Endothelial cell of umbilical vein (primary cell): ENCODE data around the gene AKT1.

Source experiments
- CTCF ChIP-seq, 2 donors: IDR thresholded peaks; 1 replicate in 1 of 2; 2 replicates in 1 of 2; pipeline ENCODE4 v1.5.1; 2011; ENCODE audit warnings: low read length in 2 of 2, mild to moderate bottlenecking in 2 of 2, moderate library complexity in 2 of 2, control low read depth in 1 of 2, inconsistent platforms in 1 of 2, low read depth in 1 of 2; ENCODE audit not compliant: insufficient read depth in 1 of 2; ENCODE audit errors: extremely low read depth in 1 of 2
- EZH2 ChIP-seq: IDR thresholded peaks from 2 replicates; pipeline ENCODE4 v1.6.1; 2012; ENCODE audit warnings: borderline replicate concordance, low read depth, mild to moderate bottlenecking, moderate library complexity, low read length, inconsistent platforms; ENCODE audit not compliant: severe bottlenecking
- FOS ChIP-seq: IDR thresholded peaks from 2 replicates; pipeline ENCODE4 v1.6.1; 2011; ENCODE audit warnings: mild to moderate bottlenecking, low read length, moderate library complexity, borderline replicate concordance; ENCODE audit not compliant: insufficient read depth
- GATA2 ChIP-seq: IDR thresholded peaks from 2 replicates; pipeline ENCODE4 v1.7.0; 2011; ENCODE audit warnings: low read depth, mild to moderate bottlenecking, moderate library complexity, mixed read lengths, low read length; ENCODE audit not compliant: insufficient read length, insufficient read depth
- JUN ChIP-seq: IDR thresholded peaks from 2 replicates; pipeline ENCODE4 v1.6.1; 2011; ENCODE audit warnings: borderline replicate concordance, low read depth; ENCODE audit not compliant: insufficient read length, insufficient read depth
- MAX ChIP-seq: IDR thresholded peaks from 2 replicates; pipeline ENCODE4 v1.6.1; 2011; ENCODE audit not compliant: insufficient read depth, insufficient read length
- MYC ChIP-seq: IDR thresholded peaks from one replicate; pipeline ENCODE4 v1.6.1; 2011; ENCODE audit warnings: mild to moderate bottlenecking, low read depth, low read length
- POLR2A ChIP-seq: IDR thresholded peaks from 2 replicates; pipeline ENCODE4 v1.6.1; 2012; ENCODE audit warnings: low read depth, mild to moderate bottlenecking, control low read depth, low read length
- POLR2AphosphoS5 ChIP-seq: IDR thresholded peaks from 2 replicates; pipeline ENCODE4 v1.6.1; 2012; ENCODE audit warnings: low read depth, mild to moderate bottlenecking, control low read depth, low read length, moderate library complexity; ENCODE audit not compliant: insufficient read depth

GRCh38 chr14:104818714-104819161, 23.2 kb upstream of the AKT1 start:
- no peak for TF ChIP-seq EZH2
- no peak for TF ChIP-seq JUN
- TF ChIP-seq CTCF (IDR thresholded peaks at IDR 0.05; ENCODE audit: extremely low read depth in 1 of 2, insufficient read depth in 1 of 2, low read depth in 1 of 2, low read length in 2 of 2), result no peak
- no peak for TF ChIP-seq POLR2A
- no peak for TF ChIP-seq POLR2AphosphoS5
- no peak for TF ChIP-seq FOS
- no peak for TF ChIP-seq MAX
- TF ChIP-seq GATA2, result no peak
- TF ChIP-seq MYC, result no peak
